H9 (cell line): ENCODE measurements around the gene PEMT. TPM values are rescaled to one million over a fixed set of nuclear protein-coding genes. Genes with fewer than 3 reads are reported as not detected.
A peak's percentile ranks its signal among the peaks of the same experiment; 100 is the strongest.
"Not testable (repeated sequence)": the region's sequence is repeated elsewhere in the genome, so short reads cannot be mapped to it uniquely, and the experiment has no call there.

Experiments
- DNase-seq: peaks from one replicate; pipeline ENCODE4 v3.0.0-alpha.2; 2017
- H2AFZ ChIP-seq: one replicate; pipeline ENCODE4 v1.6.1; 2013; ENCODE audit warnings: mild to moderate bottlenecking, low read length, control low read depth, moderate library complexity
- H2AK5ac ChIP-seq: 2 replicates; pipeline ENCODE4 v1.6.1; 2013; ENCODE audit warnings: low read length, control low read depth, mixed read lengths; ENCODE audit not compliant: insufficient read length
- H2BK120ac ChIP-seq: one replicate; pipeline ENCODE4 v1.6.1; 2013; ENCODE audit warnings: low read depth, mild to moderate bottlenecking, low read length, control low read depth, inconsistent platforms; ENCODE audit not compliant: poor library complexity, severe bottlenecking
- H2BK12ac ChIP-seq: 2 replicates; pipeline ENCODE4 v1.6.1; 2013; ENCODE audit warnings: low read length, control low read depth, mixed read lengths, low read depth; ENCODE audit not compliant: insufficient read length
- H2BK15ac ChIP-seq: 2 replicates; pipeline ENCODE4 v1.6.1; 2013; ENCODE audit warnings: low read depth, low read length, control low read depth
- H2BK20ac ChIP-seq: one replicate; pipeline ENCODE4 v1.6.1; 2013; ENCODE audit warnings: low read depth, mild to moderate bottlenecking, low read length, control low read depth, inconsistent platforms; ENCODE audit not compliant: poor library complexity, severe bottlenecking
- H2BK5ac ChIP-seq: 2 replicates; pipeline ENCODE4 v1.6.1; 2013; ENCODE audit warnings: low read length, control low read depth, mixed read lengths; ENCODE audit not compliant: insufficient read length
- H3K14ac ChIP-seq: 2 replicates; pipeline ENCODE4 v1.6.1; 2013; ENCODE audit warnings: low read length, control low read depth; ENCODE audit not compliant: insufficient read depth
- H3K18ac ChIP-seq: 2 replicates; pipeline ENCODE4 v1.6.1; 2013; ENCODE audit warnings: low read depth, mild to moderate bottlenecking, mixed read lengths, low read length, control low read depth; ENCODE audit not compliant: insufficient read length
- H3K23ac ChIP-seq: 2 replicates; pipeline ENCODE4 v1.6.1; 2013; ENCODE audit warnings: low read length, control low read depth, mixed read lengths, low read depth; ENCODE audit not compliant: insufficient read length
- H3K23me2 ChIP-seq: 2 replicates; pipeline ENCODE4 v1.6.1; 2013; ENCODE audit warnings: low read depth, mild to moderate bottlenecking, mixed read lengths, low read length, control low read depth; ENCODE audit not compliant: insufficient read length, poor library complexity, severe bottlenecking
- H3K27ac ChIP-seq: 2 replicates; pipeline ENCODE4 v1.5.1; 2013; ENCODE audit warnings: low read length, control low read depth, mixed read lengths, low read depth; ENCODE audit not compliant: insufficient read length
- H3K27me3 ChIP-seq: 2 replicates; pipeline ENCODE4 v1.6.1; 2013; ENCODE audit warnings: low read length, control low read depth, inconsistent platforms; ENCODE audit not compliant: insufficient read depth
- H3K4ac ChIP-seq: 2 replicates; pipeline ENCODE4 v1.6.1; 2013; ENCODE audit warnings: low read depth, mild to moderate bottlenecking, control low read depth, inconsistent platforms, low read length, moderate library complexity
- H3K4me1 ChIP-seq: 2 replicates; pipeline ENCODE4 v1.6.1; 2013; ENCODE audit warnings: low read length, control low read depth, inconsistent platforms; ENCODE audit not compliant: insufficient read depth
- H3K4me2 ChIP-seq: 2 replicates; pipeline ENCODE4 v1.6.1; 2013; ENCODE audit warnings: low read length, control low read depth, mixed read lengths; ENCODE audit not compliant: insufficient read length, insufficient read depth
- H3K56ac ChIP-seq: 2 replicates; pipeline ENCODE4 v1.6.1; 2013; ENCODE audit warnings: low read depth, mild to moderate bottlenecking, mixed read lengths, low read length, control low read depth; ENCODE audit not compliant: insufficient read length
- H3K79me1 ChIP-seq: 2 replicates; pipeline ENCODE4 v1.6.1; 2013; ENCODE audit warnings: low read depth, mild to moderate bottlenecking, moderate library complexity, low read length, control low read depth, inconsistent platforms; ENCODE audit not compliant: insufficient read depth, poor library complexity, severe bottlenecking
- H3K79me2 ChIP-seq: 2 replicates; pipeline ENCODE4 v1.6.1; 2013; ENCODE audit warnings: low read length, control low read depth, inconsistent platforms; ENCODE audit not compliant: insufficient read depth
- H3K9ac ChIP-seq: 2 replicates; pipeline ENCODE4 v1.6.1; 2013; ENCODE audit warnings: low read length, control low read depth, mixed read lengths; ENCODE audit not compliant: insufficient read length; ENCODE audit errors: extremely low read depth
- H3K9me3 ChIP-seq: one replicate; pipeline ENCODE4 v1.6.1; 2013; ENCODE audit warnings: low read depth, low read length, inconsistent platforms; ENCODE audit not compliant: control insufficient read depth
- H3T11ph ChIP-seq: one replicate; pipeline ENCODE4 v1.6.1; 2013; ENCODE audit warnings: mild to moderate bottlenecking, low read length, control low read depth, inconsistent platforms
- H4K20me1 ChIP-seq: one replicate; pipeline ENCODE4 v1.6.1; 2013; ENCODE audit not compliant: control insufficient read depth, insufficient read length, insufficient read depth
- H4K5ac ChIP-seq: 2 replicates; pipeline ENCODE4 v1.6.1; 2013; ENCODE audit warnings: low read depth, mild to moderate bottlenecking, mixed read lengths, low read length, control low read depth; ENCODE audit not compliant: insufficient read length
- H4K8ac ChIP-seq: replicated peaks from 2 replicates; pipeline ENCODE4 v1.6.1; 2013; ENCODE audit warnings: low read length, control low read depth, mixed read lengths, low read depth; ENCODE audit not compliant: insufficient read length
- H4K91ac ChIP-seq: 2 replicates; pipeline ENCODE4 v1.6.1; 2013; ENCODE audit warnings: low read depth, mild to moderate bottlenecking, moderate library complexity, mixed read lengths, low read length, control low read depth; ENCODE audit not compliant: insufficient read length
- H3K27ac Mint-ChIP-seq, 3 experiments: 2 replicates in 2 of 3; 3 replicates in 1 of 3; pipeline ENCODE4 v1.8.0; 2020 to 2021; ENCODE audit warnings: mixed read lengths in 3 of 3, mild to moderate bottlenecking in 1 of 3, moderate library complexity in 1 of 3
- H3K27me3 Mint-ChIP-seq: 2 replicates; pipeline ENCODE4 v1.8.0; 2021; ENCODE audit warnings: low read depth, mild to moderate bottlenecking, moderate library complexity, mixed read lengths
- H3K36me3 Mint-ChIP-seq, 3 experiments: 2 replicates in 2 of 3; 3 replicates in 1 of 3; pipeline ENCODE4 v1.8.0; 2020 to 2021; ENCODE audit warnings: low read depth in 3 of 3, mixed read lengths in 3 of 3; ENCODE audit not compliant: insufficient read depth in 1 of 3
- H3K4me1 Mint-ChIP-seq, 2 experiments: 2 replicates each; pipeline ENCODE4 v1.8.0; 2020; ENCODE audit warnings: mixed read lengths in 2 of 2
- H3K4me3 Mint-ChIP-seq, 2 experiments: 2 replicates in 1 of 2; 3 replicates in 1 of 2; pipeline ENCODE4 v1.8.0; 2020 to 2021; ENCODE audit warnings: mild to moderate bottlenecking in 2 of 2, mixed read lengths in 2 of 2, moderate library complexity in 1 of 2
- H3K9me3 Mint-ChIP-seq, 2 experiments: 2 replicates in 1 of 2; 3 replicates in 1 of 2; pipeline ENCODE4 v1.8.0; 2020; ENCODE audit warnings: mild to moderate bottlenecking in 2 of 2, mixed read lengths in 2 of 2, moderate library complexity in 1 of 2
- WGBS: extraction: QIAGEN DNeasy Blood & Tissue Kit; methylation state at CpG from one replicate; pipeline ENCODE4 v1.1.7; 2013; ENCODE audit warnings: missing lambda C conversion rate, low lambda C conversion rate, mixed read lengths; ENCODE audit not compliant: insufficient read length; ENCODE audit errors: extremely low coverage; 5-methylcytosine and 5-hydroxymethylcytosine counted together
- long read RNA-seq: library from polyadenylated mRNA; unstranded; transcript quantifications from one replicate; pipeline ENCODE4 v2.0.0, GENCODE V29; 2020
- total RNA-seq: library from RNA; stranded (reverse); gene quantifications from 2 replicates; pipeline ENCODE4 v1.2.1, GENCODE V29; 2021
- TF ChIP-seq, protein P1 (sequence below): fragments of 200-600 bp; sonication (generic); conservative IDR thresholded peaks from 3 replicates; pipeline ENCODE4 v1.8.0; 2021; ENCODE audit warnings: antibody characterized with exemption, mild to moderate bottlenecking

The PEMT gene
- 63.2 and 63.5 TPM in 2 replicates for total RNA-seq
- long read RNA-seq, transcript PEMT-201 (7 exons, 1,013 nt): major isoform, 92 of 114 reads
- long read RNA-seq, partial matches to known transcripts: 2 of 114 reads
- long read RNA-seq, other reads (novel, unspliced or antisense): 18 of 114 reads

DNA sequence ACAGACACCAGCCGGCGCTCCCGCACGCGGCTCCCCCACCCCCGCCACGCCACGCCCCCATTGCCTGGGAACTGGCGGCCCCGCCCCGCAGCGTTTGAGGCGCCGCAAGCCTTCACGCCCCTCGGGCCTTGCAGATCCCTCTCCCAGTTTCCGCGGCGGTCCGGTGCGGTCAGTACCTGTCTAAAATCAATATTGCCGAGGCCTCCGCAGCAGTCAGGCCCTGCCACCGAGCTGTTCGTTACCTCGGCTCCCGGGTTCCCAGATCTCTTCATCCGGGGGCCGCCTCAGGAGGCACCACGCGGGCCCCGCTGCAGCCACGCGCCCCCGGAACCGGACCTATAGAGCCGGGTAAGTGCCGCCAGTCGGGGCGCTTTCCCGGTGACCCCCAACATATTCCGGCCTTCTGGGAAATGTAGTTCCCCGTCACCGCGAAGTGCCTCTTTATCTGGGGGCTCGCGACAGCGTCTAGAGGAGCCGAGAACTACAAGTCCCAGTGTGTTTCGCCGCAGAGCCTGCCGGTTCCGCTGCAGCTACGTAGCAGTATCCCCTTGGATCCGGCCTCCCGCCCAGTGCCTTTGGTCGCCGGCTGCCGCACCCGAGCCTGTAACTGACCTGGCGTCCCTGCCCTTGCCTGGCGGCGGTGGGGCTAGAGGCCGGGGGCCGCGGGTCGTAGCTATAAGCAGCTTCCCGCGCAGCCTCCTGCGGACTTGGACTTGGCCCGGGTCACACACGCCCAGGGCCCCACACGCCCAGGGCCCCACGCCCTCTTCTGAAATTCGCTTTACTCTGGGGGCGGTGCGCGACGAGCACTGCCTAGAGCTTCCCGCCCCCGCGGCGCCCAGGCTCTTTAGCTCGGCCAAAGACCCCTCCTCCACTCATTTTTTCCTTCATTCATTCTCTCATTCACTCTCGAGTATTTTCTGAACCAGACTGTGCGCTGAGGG, at the start of gene PEMT:
Gene PEMT (minus strand): TSS at position 354 of the 944 bp plus-strand sequence. CDS start 82 bp downstream, at position 272.
- peak within 1 kb of the TSS; percentile 86 for H3K18ac ChIP-seq
- peaks cover 6% of the 10 kb centered on the region for H3K23me2 ChIP-seq
- no peak within 1 kb of the TSS for H3K56ac ChIP-seq
- H2BK5ac ChIP-seq: no peak within 1 kb of the TSS
- DNase-seq: peak; percentile 99
- H4K5ac ChIP-seq: no peak within 1 kb of the TSS
- H3K4me1 Mint-ChIP-seq: peaks cover 18 to 22% of the 10 kb centered on the region in 2 experiments
- no peak within 1 kb of the TSS for H2BK20ac ChIP-seq
- no peak within 1 kb of the TSS for H4K91ac ChIP-seq
- TF ChIP-seq, protein P1, sequence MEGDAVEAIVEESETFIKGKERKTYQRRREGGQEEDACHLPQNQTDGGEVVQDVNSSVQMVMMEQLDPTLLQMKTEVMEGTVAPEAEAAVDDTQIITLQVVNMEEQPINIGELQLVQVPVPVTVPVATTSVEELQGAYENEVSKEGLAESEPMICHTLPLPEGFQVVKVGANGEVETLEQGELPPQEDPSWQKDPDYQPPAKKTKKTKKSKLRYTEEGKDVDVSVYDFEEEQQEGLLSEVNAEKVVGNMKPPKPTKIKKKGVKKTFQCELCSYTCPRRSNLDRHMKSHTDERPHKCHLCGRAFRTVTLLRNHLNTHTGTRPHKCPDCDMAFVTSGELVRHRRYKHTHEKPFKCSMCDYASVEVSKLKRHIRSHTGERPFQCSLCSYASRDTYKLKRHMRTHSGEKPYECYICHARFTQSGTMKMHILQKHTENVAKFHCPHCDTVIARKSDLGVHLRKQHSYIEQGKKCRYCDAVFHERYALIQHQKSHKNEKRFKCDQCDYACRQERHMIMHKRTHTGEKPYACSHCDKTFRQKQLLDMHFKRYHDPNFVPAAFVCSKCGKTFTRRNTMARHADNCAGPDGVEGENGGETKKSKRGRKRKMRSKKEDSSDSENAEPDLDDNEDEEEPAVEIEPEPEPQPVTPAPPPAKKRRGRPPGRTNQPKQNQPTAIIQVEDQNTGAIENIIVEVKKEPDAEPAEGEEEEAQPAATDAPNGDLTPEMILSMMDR: no peak
- no peaks in the 10 kb centered on the region for H3K9me3 ChIP-seq
- no peak within 1 kb of the TSS for H2AK5ac ChIP-seq
- H3K36me3 Mint-ChIP-seq: peaks cover 0 to 6% (median 0%) of the 10 kb centered on the region in 3 experiments; a peak in 1 of 7 replicates
- H3K79me2 ChIP-seq: no peaks in the 10 kb centered on the region; the same call in 1 of the 2 replicates
- H2BK12ac ChIP-seq: no peak within 1 kb of the TSS
- H3K27me3 ChIP-seq: no peaks in the 10 kb centered on the region
- peak within 1 kb of the TSS; percentile 69 for H3K14ac ChIP-seq
- no peaks in the 10 kb centered on the region for H4K20me1 ChIP-seq
- no peak within 1 kb of the TSS for H2BK15ac ChIP-seq
- peaks cover 5% of the 10 kb centered on the region; the same call in 1 of the 2 replicates for H3K4me1 ChIP-seq
- no peak within 1 kb of the TSS for H2BK120ac ChIP-seq
- peak within 1 kb of the TSS; percentile 82 to 94 for H3K4me3 Mint-ChIP-seq
- no peaks in the 10 kb centered on the region for H3K27me3 Mint-ChIP-seq
- H3T11ph ChIP-seq: no peak within 1 kb of the TSS
- WGBS: no CpG with 5 or more reads among the region's 86 CpGs
- H3K27ac ChIP-seq: no peak within 1 kb of the TSS
- peak within 1 kb of the TSS; percentile 54 to 94 (median 62) for H3K27ac Mint-ChIP-seq
- H3K9me3 Mint-ChIP-seq: no peaks in the 10 kb centered on the region
- H3K9ac ChIP-seq: peak within 1 kb of the TSS; percentile 68
- no peak within 1 kb of the TSS for H2AFZ ChIP-seq
- no peak within 1 kb of the TSS for H3K4ac ChIP-seq
- no peak within 1 kb of the TSS for H4K8ac ChIP-seq
- no peaks in the 10 kb centered on the region for H3K79me1 ChIP-seq
- no peak within 1 kb of the TSS for H3K23ac ChIP-seq
- peak within 1 kb of the TSS; percentile 93 for H3K4me2 ChIP-seq

GRCh38 chr17:17639661-17640270, 48.3 kb upstream of the PEMT start:
- not testable (repeated sequence) for H4K5ac ChIP-seq, H3K27me3 ChIP-seq, H2BK120ac ChIP-seq, H3K23me2 ChIP-seq, H2BK20ac ChIP-seq, H3K9me3 ChIP-seq, H4K8ac ChIP-seq, H3T11ph ChIP-seq, H3K56ac ChIP-seq, H4K20me1 ChIP-seq, H3K18ac ChIP-seq, H3K27ac ChIP-seq, H2BK5ac ChIP-seq, H3K79me2 ChIP-seq, H3K23ac ChIP-seq, H2AFZ ChIP-seq, H3K4me3 Mint-ChIP-seq, H3K36me3 Mint-ChIP-seq, H3K9ac ChIP-seq, DNase-seq, H3K4ac ChIP-seq, H2AK5ac ChIP-seq, H3K14ac ChIP-seq, H4K91ac ChIP-seq, H2BK12ac ChIP-seq, H3K4me2 ChIP-seq, H3K27ac Mint-ChIP-seq, H3K79me1 ChIP-seq, H3K27me3 Mint-ChIP-seq, H2BK15ac ChIP-seq, H3K4me1 ChIP-seq
- Mint-ChIP-seq H3K9me3 (peaks cover 2 to 12% of the 10 kb centered on the region in 2 experiments), H3K4me1 (peaks cover 16 to 17% of the 10 kb centered on the region in 2 experiments)
- no CpG with 5 or more reads among the region's 9 CpGs for WGBS
